ENCODE measurements around the gene PARP6. TPM values are rescaled to one million over a fixed set of nuclear protein-coding genes. Genes with fewer than 3 reads are reported as not detected.

The PARP6 gene
- total RNA-seq, 2 donors from 2014 or later, result 21.3 to 39.3 TPM

GRCh38 chr15:72223278-72223677, 49.1 kb downstream of the PARP6 start:
- H3K36me3 ChIP-seq, result peaks cover 8% of the 10 kb centered on the region
- intact Hi-C loops (cut with DNase I), result no loop called here
- no peak overlapping the region for H3K4me3 ChIP-seq
- H3K4me1 ChIP-seq, result peaks cover 14% of the 10 kb centered on the region
- no peaks in the 10 kb centered on the region for H3K27me3 ChIP-seq
- no peak overlapping the region for H3K9ac ChIP-seq (ENCODE audit: low read depth in 2 of 2, low read length in 2 of 2)
- H3K27ac ChIP-seq, result no peak overlapping the region
- TF ChIP-seq CTCF (IDR thresholded peaks at IDR 0.05), result no peak
- DNase-seq, result no peak
- H3K9me3 ChIP-seq, result no peaks in the 10 kb centered on the region

GRCh38 chr15:72222393-72222792, 50.0 kb downstream of the PARP6 start:
- Histone ChIP-seq H3K4me3 (no peak overlapping the region), H3K9ac (ENCODE audit: low read depth in 2 of 2, low read length in 2 of 2) (no peak overlapping the region), H3K27me3 (no peaks in the 10 kb centered on the region), H3K36me3 (peaks cover 14% of the 10 kb centered on the region), H3K9me3 (no peaks in the 10 kb centered on the region), H3K27ac (no peak overlapping the region), H3K4me1 (peaks cover 8% of the 10 kb centered on the region)
- intact Hi-C loops (cut with DNase I), result no loop called here
- no peak for DNase-seq
- no peak for TF ChIP-seq CTCF (IDR thresholded peaks at IDR 0.05)

- no peak for TF ChIP-seq CTCF (IDR thresholded peaks at IDR 0.05)
- Histone ChIP-seq H3K27ac (no peak overlapping the region), H3K36me3 (peaks cover 31% of the 10 kb centered on the region), H3K4me3 (no peak overlapping the region), H3K4me1 (peaks cover 3% of the 10 kb centered on the region), H3K27me3 (no peaks in the 10 kb centered on the region), H3K9ac (ENCODE audit: low read depth in 2 of 2, low read length in 2 of 2) (no peak overlapping the region), H3K9me3 (no peaks in the 10 kb centered on the region)
- intact Hi-C loops (cut with DNase I), result no loop called here
- DNase-seq, result no peak
Observed at GRCh38 chr15:72220687-72221086, 51.7 kb downstream of the PARP6 start.

GRCh38 chr15:72217216-72217615, 55.1 kb downstream of the PARP6 start:
- H3K4me1 ChIP-seq, result peaks cover 2% of the 10 kb centered on the region
- no peak for TF ChIP-seq CTCF (IDR thresholded peaks at IDR 0.05)
- no peaks in the 10 kb centered on the region for H3K27me3 ChIP-seq
- no peak overlapping the region for H3K27ac ChIP-seq
- H3K4me3 ChIP-seq, result no peak overlapping the region
- peaks cover 32% of the 10 kb centered on the region for H3K36me3 ChIP-seq
- no peak for DNase-seq
- intact Hi-C loops (cut with DNase I), result no loop called here
- H3K9me3 ChIP-seq, result no peaks in the 10 kb centered on the region
- no peak overlapping the region for H3K9ac ChIP-seq (ENCODE audit: low read depth in 2 of 2, low read length in 2 of 2)

GRCh38 chr15:72216079-72216478, 56.3 kb downstream of the PARP6 start:
- Histone ChIP-seq H3K4me1 (no peaks in the 10 kb centered on the region), H3K36me3 (peaks cover 37% of the 10 kb centered on the region), H3K27me3 (no peaks in the 10 kb centered on the region), H3K4me3 (no peak overlapping the region), H3K27ac (no peak overlapping the region), H3K9ac (ENCODE audit: low read depth in 2 of 2, low read length in 2 of 2) (no peak overlapping the region), H3K9me3 (no peaks in the 10 kb centered on the region)
- DNase-seq, result no peak
- intact Hi-C loops (cut with DNase I), result no loop called here
- TF ChIP-seq CTCF (IDR thresholded peaks at IDR 0.05), result no peak

All from colonic mucosa (tissue), 4 donors.